Psoas muscle (tissue), 8 donors: ENCODE results near the gene ABCF2. TPM values are rescaled to one million over a fixed set of nuclear protein-coding genes. Genes with fewer than 3 reads are reported as not detected.

ENCODE experiments used
- ATAC-seq, 4 donors: fragments of 200-7000 bp; cut with Tn5 transposase; one replicate each; pipeline ENCODE4 v1.9.1; 2020; ENCODE audit warnings: moderate library complexity in 3 of 4, mild to moderate bottlenecking in 2 of 4
- DNase-seq, 2 donors: peaks; one replicate each; pipeline ENCODE4 v3.0.0-alpha.2; 2020
- H3K27ac ChIP-seq: fragments of 200-600 bp; one replicate; pipeline ENCODE4 v1.8.0; 2022
- H3K27me3 ChIP-seq, 3 donors: fragments of 200-600 bp in 1 of 3; one replicate each; pipeline versions ENCODE4 v1.6.1 to v1.8.0; 2013 to 2022; ENCODE audit warnings: low read length in 2 of 3, mild to moderate bottlenecking in 2 of 3, moderate library complexity in 1 of 3; ENCODE audit not compliant: insufficient read depth in 3 of 3
- H3K36me3 ChIP-seq, 2 donors: fragments of 200-600 bp in 1 of 2; one replicate each; pipeline versions ENCODE4 v1.6.1 to v1.8.0; 2013 to 2022; ENCODE audit warnings: low read depth in 1 of 2, mild to moderate bottlenecking in 1 of 2, moderate library complexity in 1 of 2; ENCODE audit not compliant: insufficient read depth in 1 of 2
- H3K4me1 ChIP-seq: fragments of 200-600 bp; one replicate; pipeline ENCODE4 v1.8.0; 2022
- H3K4me3 ChIP-seq: fragments of 200-600 bp; one replicate; pipeline ENCODE4 v1.8.0; 2022; ENCODE audit warnings: mild to moderate bottlenecking
- H3K9me3 ChIP-seq: fragments of 200-600 bp; one replicate; pipeline ENCODE4 v1.8.0; 2022
- CTCF ChIP-seq: fragments of 200-600 bp; IDR thresholded peaks from one replicate; pipeline ENCODE4 v1.8.0; 2022; ENCODE audit warnings: antibody characterized with exemption
- WGBS, 3 donors: extraction: QIAGEN DNeasy Blood & Tissue Kit; methylation state at CpG; one replicate each; pipeline versions ENCODE4 v1.1.6 to v1.1.7; 2013; 5-methylcytosine and 5-hydroxymethylcytosine counted together
- intact Hi-C, 2 donors: fragments of 100-400 bp; cut with DNase I; formaldehyde crosslinking; loops; one replicate each; pipeline versions ENCODE4 v1.11.0 to v1.14.2; 2022
- polyA plus RNA-seq, 3 donors: library from polyadenylated mRNA; stranded (reverse); fragments of 200-250 nt; gene quantifications; one replicate each; pipeline ENCODE4 v1.2.3, GENCODE V29; 2013
- total RNA-seq, 4 donors: library from RNA; stranded (reverse); fragmentation: NEBNext Ultra II Directional in 2 of 4; extraction: Animal tissue kit (Norgen Biotek cat#: 25700) in 2 of 4; gene quantifications; one replicate each; pipeline versions ENCODE4 v1.2.1 to v1.2.4, GENCODE V29; 2021 to 2023
- donor health status: healthy with polysubstance abuse.
- donor health status: DM: no; HTN: no; CAD: no; lungs with moderate emphysema.
- donor health status: Bipolar disorder and iron deficiency.
- donor health status: healthy.
- donor health status: DM: yes; HTN: yes; CAD: no.
- donor health status: DM: no; HTN: no; CAD: no.
- donor health status: DM: no; HTN: no; CAD: no.
- donor health status: DM: yes; HTN: yes; CAD: no.

The ABCF2 gene
- total and polyA plus RNA-seq, 7 donors = 35.7 to 94.0 (median 66.0) TPM

GRCh38 chr7:151245360-151246101 lies 18.5 kb upstream of the ABCF2 start:
- peaks cover 48% of the 10 kb centered on the region for H3K4me1 ChIP-seq
- intact Hi-C loops = loop anchor here in 1 of 2 donors (1.0 kb wide), 1 partner anchor 58 kb away; no protein-coding TSS in a partner anchor
- 9 to 20% (median 12%) methylated on average over 47 to 60 of the region's 60 CpGs for whole genome bisulfite sequencing, 3 donors
- no peaks in the 10 kb centered on the region for H3K9me3 ChIP-seq
- H3K27me3 ChIP-seq = no peaks in the 10 kb centered on the region
- ATAC-seq (peak in 2 of 4 donors; percentile 7 to 8), DNase-seq (peak; percentile 57 to 76)
- peaks cover 0 to 35% of the 10 kb centered on the region in 2 donors for H3K36me3 ChIP-seq
- H3K4me3 ChIP-seq = peak overlapping the region; percentile 88
- peak overlapping the region; percentile 100 for H3K27ac ChIP-seq
- peak; percentile 56 for TF ChIP-seq CTCF

- H3K4me3 ChIP-seq = peak overlapping the region; percentile 88
- 14 to 44% (median 14%) methylated on average over 7 to 15 of the region's 15 CpGs for WGBS, 3 donors
- intact Hi-C loops = loop anchor here (1.0 to 5.0 kb wide), 4 partner anchors 53 to 123 kb away; no protein-coding TSS in a partner anchor
- TF ChIP-seq CTCF = no peak
- H3K4me1 ChIP-seq = peaks cover 43% of the 10 kb centered on the region
- no peaks in the 10 kb centered on the region for H3K9me3 ChIP-seq
- peaks cover 0 to 41% of the 10 kb centered on the region in 2 donors for H3K36me3 ChIP-seq
- DNase-seq (peak in 1 of 2 donors; percentile 45), ATAC-seq (no peak)
- H3K27ac ChIP-seq = peak overlapping the region; percentile 100
- H3K27me3 ChIP-seq = no peaks in the 10 kb centered on the region
These were observed 17.9 kb upstream of the ABCF2 start for GRCh38 chr7:151244841-151245346.

GRCh38 chr7:151244196-151244840 lies 17.3 kb upstream of the ABCF2 start:
- H3K4me3 ChIP-seq = peak overlapping the region; percentile 88
- WGBS, 3 donors = 24 to 33% (median 27%) methylated on average over 10 of the region's 10 CpGs
- peaks cover 40% of the 10 kb centered on the region for H3K4me1 ChIP-seq
- DNase-seq (peak in 1 of 2 donors; percentile 64), ATAC-seq (no peak)
- intact Hi-C loops = loop anchor here (5.0 kb wide), 3 partner anchors 52 to 122 kb away; no protein-coding TSS in a partner anchor
- no peaks in the 10 kb centered on the region for H3K9me3 ChIP-seq
- peak overlapping the region; percentile 100 for H3K27ac ChIP-seq
- peak; percentile 80 for TF ChIP-seq CTCF
- H3K27me3 ChIP-seq = no peaks in the 10 kb centered on the region
- H3K36me3 ChIP-seq = peaks cover 0 to 47% of the 10 kb centered on the region in 2 donors

GRCh38 chr7:151243408-151244195 lies 16.6 kb upstream of the ABCF2 start:
- TF ChIP-seq CTCF = no peak
- H3K27me3 ChIP-seq = no peaks in the 10 kb centered on the region
- DNase-seq = peak in 1 of 2 donors; percentile 41
- intact Hi-C loops = loop anchor here (5.0 kb wide), 3 partner anchors 51 to 121 kb away; no protein-coding TSS in a partner anchor
- 45 to 56% (median 54%) methylated on average over 16 to 17 of the region's 17 CpGs for WGBS, 3 donors
- peak overlapping the region; percentile 21 for H3K27ac ChIP-seq
- peaks cover 40% of the 10 kb centered on the region for H3K4me1 ChIP-seq
- no peak overlapping the region for H3K4me3 ChIP-seq
- H3K36me3 ChIP-seq = peaks cover 0 to 54% of the 10 kb centered on the region in 2 donors
- H3K9me3 ChIP-seq = no peaks in the 10 kb centered on the region
- no peak for ATAC-seq
